HCT116 (cell line): ENCODE measurements around the gene MICAL1. TPM values are rescaled to one million over a fixed set of nuclear protein-coding genes. Genes with fewer than 3 reads are reported as not detected.

Experiments
- ATAC-seq: fragments of 200-7000 bp; cut with Tn5 transposase; 2 replicates; pipeline ENCODE4 v1.9.1; 2020; ENCODE audit warnings: mild to moderate bottlenecking, moderate library complexity
- BruUV-seq: library from RNA; stranded (reverse); fragments of 400-500 nt; replicated peaks from 2 replicates; lab custom pipeline; 2021; lab: Mats Ljungman, UMichigan
- CTCF ChIA-PET: fragments of 300-600 bp; sonication (Branson Sonifier 250); formaldehyde crosslinking; loops from one replicate; lab custom pipeline; 2021; ENCODE audit warnings: antibody characterized with exemption; lab: Charles Lee
- POLR2A ChIA-PET: fragments of 300-600, 350-600 bp; sonication (Branson Sonifier 250); formaldehyde crosslinking; loops from one replicate; lab custom pipeline; 2021; ENCODE audit warnings: antibody characterized with exemption; lab: Charles Lee
- RAD21 ChIA-PET, 2 experiments: fragments of 300-600 bp; sonication (Branson Sonifier 250); formaldehyde crosslinking; loops; one replicate each; lab custom pipeline; 2023; ENCODE audit warnings: low total read pairs in 2 of 2; ENCODE audit not compliant: uncharacterized antibody in 2 of 2, unreplicated experiment in 2 of 2, low non-redundant PET in 1 of 2; lab: Charles Lee
- DNase-seq: peaks from one replicate; pipeline ENCODE4 v3.0.0-alpha.2; 2010; ENCODE audit warnings: low read depth, low spot score
- H2AFZ ChIP-seq: fragments of 200-600 bp; shearing (Covaris generic), sonication (generic); 2 replicates; pipeline ENCODE4 v1.6.1; 2017; ENCODE audit warnings: low read depth, mixed run types, mixed read lengths, antibody characterized with exemption, low read length; ENCODE audit not compliant: poor library complexity, severe bottlenecking
- H3K27ac ChIP-seq: 2 replicates; pipeline ENCODE4 v1.5.1; 2012; ENCODE audit warnings: low read depth, low read length
- H3K27me3 ChIP-seq: fragments of 200-600 bp; sonication (generic); 2 replicates; pipeline ENCODE4 v1.6.1; 2016; ENCODE audit warnings: mixed run types, low read length, mixed read lengths; ENCODE audit not compliant: insufficient read depth
- H3K36me3 ChIP-seq, 2 experiments: fragments of 200-500 bp in 1 of 2; fragments of 200-600 bp in 1 of 2; sonication (Bioruptor generic) in 1 of 2; sonication (generic) in 1 of 2; 2 replicates each; pipeline versions ENCODE4 v1.5.1 to v1.6.1; 2014 to 2016; ENCODE audit warnings: low read length in 2 of 2, inconsistent platforms in 1 of 2, mixed read lengths in 1 of 2, mixed run types in 1 of 2; ENCODE audit not compliant: insufficient read depth in 2 of 2, control insufficient read depth in 1 of 2
- H3K4me1 ChIP-seq, 2 experiments: fragments of 200-600 bp in 1 of 2; sonication (generic) in 1 of 2; 2 replicates each; pipeline versions ENCODE4 v1.5.1 to v1.6.1; 2012 to 2017; ENCODE audit warnings: low read length in 2 of 2, inconsistent platforms in 1 of 2, mild to moderate bottlenecking in 1 of 2, mixed read lengths in 1 of 2, mixed run types in 1 of 2, moderate library complexity in 1 of 2; ENCODE audit not compliant: insufficient read depth in 2 of 2, control insufficient read depth in 1 of 2
- H3K4me2 ChIP-seq: fragments of 200-600 bp; sonication (generic); 2 replicates; pipeline ENCODE4 v1.6.1; 2017; ENCODE audit warnings: mixed run types, low read length, mixed read lengths
- H3K4me3 ChIP-seq, 2 experiments: fragments of 200-600 bp in 1 of 2; sonication (generic) in 1 of 2; replicated peaks in 1 of 2; 2 replicates each; pipeline ENCODE4 v1.5.1; 2011 to 2016; ENCODE audit warnings: low read length in 2 of 2, control low read depth in 1 of 2, low read depth in 1 of 2, mild to moderate bottlenecking in 1 of 2, mixed read lengths in 1 of 2, mixed run types in 1 of 2
- H3K79me2 ChIP-seq: fragments of 200-600 bp; sonication (generic); 2 replicates; pipeline ENCODE4 v1.6.1; 2017; ENCODE audit warnings: mild to moderate bottlenecking, mixed run types, low read length, moderate library complexity, mixed read lengths; ENCODE audit not compliant: insufficient read depth
- H3K9ac ChIP-seq: fragments of 200-600 bp; sonication (generic); 2 replicates; pipeline ENCODE4 v1.6.1; 2016; ENCODE audit warnings: low read length, mixed read lengths
- H3K9me2 ChIP-seq: fragments of 200-600 bp; sonication (generic), shearing (Covaris generic); 2 replicates; pipeline ENCODE4 v1.6.1; 2017; ENCODE audit warnings: mixed run types, mild to moderate bottlenecking, moderate library complexity; ENCODE audit not compliant: insufficient read depth
- H3K9me3 ChIP-seq, 2 experiments: fragments of 200-500 bp in 1 of 2; fragments of 200-600 bp in 1 of 2; sonication (Bioruptor generic) in 1 of 2; sonication (generic) in 1 of 2; 2 replicates each; pipeline ENCODE4 v1.6.1; 2014 to 2017; ENCODE audit warnings: low read length in 2 of 2, mixed read lengths in 2 of 2, inconsistent platforms in 1 of 2, low read depth in 1 of 2, mild to moderate bottlenecking in 1 of 2, mixed run types in 1 of 2, moderate library complexity in 1 of 2; ENCODE audit not compliant: control insufficient read depth in 1 of 2, insufficient read depth in 1 of 2
- H4K20me1 ChIP-seq: fragments of 200-600 bp; sonication (generic), shearing (Covaris generic); 2 replicates; pipeline ENCODE4 v1.6.1; 2017; ENCODE audit warnings: mixed run types, mild to moderate bottlenecking, moderate library complexity; ENCODE audit not compliant: insufficient read depth
- CTCF ChIP-seq, 3 experiments: fragments of 200-600 bp in 1 of 3; sonication (generic) in 1 of 3; IDR thresholded peaks in 2 of 3; conservative IDR thresholded peaks in 1 of 3; 2 replicates each; pipeline ENCODE4 v1.5.1; 2012 to 2017; ENCODE audit warnings: low read depth in 2 of 3, low read length in 2 of 3, antibody characterized with exemption in 1 of 3, borderline replicate concordance in 1 of 3, control low read depth in 1 of 3, mild to moderate bottlenecking in 1 of 3, mixed read lengths in 1 of 3, mixed run types in 1 of 3, moderate library complexity in 1 of 3; ENCODE audit not compliant: insufficient read depth in 1 of 3
- POLR2AphosphoS5 ChIP-seq: IDR thresholded peaks from 2 replicates; pipeline ENCODE4 v1.6.1; 2011; ENCODE audit warnings: mild to moderate bottlenecking, low read depth, low read length, moderate library complexity
- REST ChIP-seq: IDR thresholded peaks from 2 replicates; pipeline ENCODE4 v1.6.1; 2012; ENCODE audit warnings: low read depth
- ZBTB33 ChIP-seq: IDR thresholded peaks from 2 replicates; pipeline ENCODE4 v1.6.1; 2011; ENCODE audit warnings: mild to moderate bottlenecking, low read length, moderate library complexity; ENCODE audit not compliant: insufficient replicate concordance; ENCODE audit errors: extremely low read depth
- intact Hi-C: fragments of 100-400 bp; cut with micrococcal nuclease; formaldehyde crosslinking; loops from 2 replicates; pipeline ENCODE4 v1.10.0; 2022
- total RNA-seq: library from RNA; stranded (reverse); gene quantifications from one replicate; pipeline ENCODE4 v1.2.1, GENCODE V29; 2021; ENCODE audit not compliant: unreplicated experiment

MICAL1 gene
- total RNA-seq, 1 experiment from 2014 or later: 23.9 TPM

GRCh38 chr6:109429496-109429895, 26.1 kb downstream of the MICAL1 start:
- ChIA-PET RAD21 (no interaction called here), CTCF (no interaction called here), POLR2A (no interaction called here)
- ATAC-seq: no peak
- Histone ChIP-seq H3K4me3 (no peak overlapping the region), H3K4me2 (no peak overlapping the region), H3K9me2 (no peaks in the 10 kb centered on the region), H3K4me1 (peaks cover 0 to 4% of the 10 kb centered on the region in 2 experiments; a peak in 1 of 4 replicates), H3K9me3 (no peaks in the 10 kb centered on the region), H3K27me3 (no peaks in the 10 kb centered on the region), H2AFZ (no peak overlapping the region), H4K20me1 (no peaks in the 10 kb centered on the region), H3K79me2 (no peaks in the 10 kb centered on the region), H3K36me3 (no peaks in the 10 kb centered on the region), H3K27ac (no peak overlapping the region), H3K9ac (no peak overlapping the region)
- BruUV-seq: no TSS peak
- intact Hi-C loops: no loop called here
- no peak for DNase-seq
- TF ChIP-seq POLR2AphosphoS5 (no peak), ZBTB33 (no peak), CTCF (IDR thresholded peaks at IDR 0.05 in 2 of 3, conservative IDR thresholded peaks at IDR 0.05 in 1 of 3; ENCODE audit: borderline replicate concordance in 1 of 3, insufficient read depth in 1 of 3, low read depth in 2 of 3, low read length in 2 of 3) (no peak), REST (no peak)
- TF ChIP-seq, all 23 proteins: peak for 0
